ENCODE measurements around the gene MYBPH. TPM values are rescaled to one million over a fixed set of nuclear protein-coding genes. Genes with fewer than 3 reads are reported as not detected.

MYBPH gene
- total and polyA plus RNA-seq, 10 donors = 0.09 to 2.7 (median 0.32) TPM; not detected in 3

- Histone ChIP-seq H3K4me1 (peaks cover 0 to 38% (median 20%) of the 10 kb centered on the region in 6 donors), H3K27ac (peak overlapping the region in 3 of 8 donors; percentile 74 to 86 (median 77)), H3K4me3 (no peak overlapping the region), H3K9me3 (no peaks in the 10 kb centered on the region), H3K27me3 (replicated peaks in 1 of 7) (peaks cover 0 to 11% (median 0%) of the 10 kb centered on the region in 7 donors), H3K36me3 (no peaks in the 10 kb centered on the region)
- DNase-seq = no peak
- WGBS, 5 donors = 84 to 91% (median 88%) methylated on average over 3 of the region's 3 CpGs
- intact Hi-C loops (cut with DNase I; ENCODE audit: low total_unique reads) = no loop called here
- TF ChIP-seq POLR2A (IDR thresholded peaks at IDR 0.05) (no peak), CTCF (IDR thresholded peaks at IDR 0.05 in 8 of 11, conservative IDR thresholded peaks at IDR 0.05 in 3 of 11) (no peak), POLR2AphosphoS5 (IDR thresholded peaks at IDR 0.05) (no peak)
These were observed 23.4 kb upstream of the MYBPH start for GRCh38 chr1:203199002-203199401.

- H3K27me3 ChIP-seq (replicated peaks in 1 of 7) = peaks cover 0 to 7% (median 0%) of the 10 kb centered on the region in 7 donors
- no peak overlapping the region for H3K27ac ChIP-seq
- TF ChIP-seq CTCF (IDR thresholded peaks at IDR 0.05 in 8 of 11, conservative IDR thresholded peaks at IDR 0.05 in 3 of 11) (no peak), POLR2A (IDR thresholded peaks at IDR 0.05) (no peak), POLR2AphosphoS5 (IDR thresholded peaks at IDR 0.05) (no peak)
- H3K4me3 ChIP-seq = no peak overlapping the region
- H3K4me1 ChIP-seq = peaks cover 0 to 31% (median 15%) of the 10 kb centered on the region in 6 donors
- no peaks in the 10 kb centered on the region for H3K36me3 ChIP-seq
- no peak for DNase-seq
- WGBS, 5 donors = 31 to 52% (median 45%) methylated on average over 3 of the region's 3 CpGs
- intact Hi-C loops (cut with DNase I; ENCODE audit: low total_unique reads) = no loop called here
- H3K9me3 ChIP-seq = no peaks in the 10 kb centered on the region
These were observed 22.0 kb upstream of the MYBPH start for GRCh38 chr1:203197625-203198024.

- TF ChIP-seq CTCF (IDR thresholded peaks at IDR 0.05 in 8 of 11, conservative IDR thresholded peaks at IDR 0.05 in 3 of 11) (no peak), POLR2A (IDR thresholded peaks at IDR 0.05) (no peak), POLR2AphosphoS5 (IDR thresholded peaks at IDR 0.05) (no peak)
- intact Hi-C loops (cut with DNase I; ENCODE audit: low total_unique reads) = no loop called here
- Histone ChIP-seq H3K4me1 (peaks cover 0 to 24% (median 10%) of the 10 kb centered on the region in 6 donors), H3K27me3 (replicated peaks in 1 of 7) (peaks cover 0 to 5% (median 0%) of the 10 kb centered on the region in 7 donors), H3K4me3 (no peak overlapping the region), H3K27ac (peak overlapping the region in 5 of 8 donors; percentile 0 to 64 (median 52)), H3K36me3 (no peaks in the 10 kb centered on the region), H3K9me3 (no peaks in the 10 kb centered on the region)
- 78 to 87% (median 83%) methylated on average over 3 of the region's 3 CpGs for WGBS, 5 donors
- DNase-seq = no peak
These were observed 20.7 kb upstream of the MYBPH start for GRCh38 chr1:203196371-203196770.

GRCh38 chr1:203190949-203191348 is 15.3 kb upstream of the MYBPH start:
- no peaks in the 10 kb centered on the region for H3K36me3 ChIP-seq
- no peak overlapping the region for H3K4me3 ChIP-seq
- no peak for DNase-seq
- WGBS, 5 donors = 88 to 98% (median 96%) methylated on average over 2 of the region's 2 CpGs
- no peaks in the 10 kb centered on the region for H3K9me3 ChIP-seq
- H3K27ac ChIP-seq = no peak overlapping the region
- peaks cover 4 to 26% (median 9%) of the 10 kb centered on the region in 6 donors for H3K4me1 ChIP-seq
- TF ChIP-seq CTCF (IDR thresholded peaks at IDR 0.05 in 8 of 11, conservative IDR thresholded peaks at IDR 0.05 in 3 of 11) (no peak), POLR2A (IDR thresholded peaks at IDR 0.05) (no peak), POLR2AphosphoS5 (IDR thresholded peaks at IDR 0.05) (no peak)
- peaks cover 0 to 14% (median 0%) of the 10 kb centered on the region in 7 donors for H3K27me3 ChIP-seq (replicated peaks in 1 of 7)
- intact Hi-C loops (cut with DNase I; ENCODE audit: low total_unique reads) = no loop called here
